IPS-NIHi11 (cell line): ENCODE data around the gene RAMP3.

ENCODE experiments used
- DNase-seq: peaks from one replicate; pipeline ENCODE4 v3.0.0; 2012; ENCODE audit warnings: mixed read lengths, low spot score

The RAMP3 gene

GRCh38 chr7:45180084-45180986, 22.7 kb downstream of the RAMP3 start:
- DNase-seq, result no peak

DNA sequence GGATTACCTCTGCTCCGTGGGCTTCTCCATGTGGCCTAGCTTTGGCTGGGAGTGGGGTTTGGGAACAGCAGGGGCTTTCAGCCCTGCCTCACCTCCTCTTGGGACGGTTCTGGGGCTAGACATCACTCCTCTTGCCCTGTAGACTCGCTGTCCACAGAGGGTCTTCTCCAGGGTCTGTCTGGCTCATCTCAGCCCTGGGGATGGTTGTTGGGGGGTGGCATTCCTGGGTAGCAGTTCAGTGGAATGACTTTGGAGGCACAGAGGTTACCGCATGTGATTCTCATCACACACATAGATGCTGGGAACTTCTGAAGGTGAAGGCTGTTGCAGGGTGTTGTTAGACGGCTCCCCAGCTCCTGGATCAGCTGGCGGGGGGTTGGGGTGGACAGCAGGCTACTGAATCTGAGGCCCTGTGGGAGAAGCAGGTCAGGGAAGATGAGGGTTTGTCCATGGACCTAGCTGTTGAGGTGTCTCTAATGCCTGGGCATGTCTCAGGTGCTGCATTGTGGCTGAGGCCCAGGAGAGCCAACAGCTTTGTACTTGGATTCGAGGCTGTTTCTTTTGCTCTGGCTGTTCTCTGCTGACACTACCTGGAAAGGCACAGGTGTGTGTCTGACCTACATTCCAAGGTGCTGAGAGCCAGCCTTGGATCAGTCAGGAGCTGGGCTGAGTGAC, 23.8 kb downstream of the RAMP3 start:
- DNase-seq, result no peak

- no peak for DNase-seq
These were observed 24.6 kb downstream of the RAMP3 start for GRCh38 chr7:45181991-45182855.

DNA sequence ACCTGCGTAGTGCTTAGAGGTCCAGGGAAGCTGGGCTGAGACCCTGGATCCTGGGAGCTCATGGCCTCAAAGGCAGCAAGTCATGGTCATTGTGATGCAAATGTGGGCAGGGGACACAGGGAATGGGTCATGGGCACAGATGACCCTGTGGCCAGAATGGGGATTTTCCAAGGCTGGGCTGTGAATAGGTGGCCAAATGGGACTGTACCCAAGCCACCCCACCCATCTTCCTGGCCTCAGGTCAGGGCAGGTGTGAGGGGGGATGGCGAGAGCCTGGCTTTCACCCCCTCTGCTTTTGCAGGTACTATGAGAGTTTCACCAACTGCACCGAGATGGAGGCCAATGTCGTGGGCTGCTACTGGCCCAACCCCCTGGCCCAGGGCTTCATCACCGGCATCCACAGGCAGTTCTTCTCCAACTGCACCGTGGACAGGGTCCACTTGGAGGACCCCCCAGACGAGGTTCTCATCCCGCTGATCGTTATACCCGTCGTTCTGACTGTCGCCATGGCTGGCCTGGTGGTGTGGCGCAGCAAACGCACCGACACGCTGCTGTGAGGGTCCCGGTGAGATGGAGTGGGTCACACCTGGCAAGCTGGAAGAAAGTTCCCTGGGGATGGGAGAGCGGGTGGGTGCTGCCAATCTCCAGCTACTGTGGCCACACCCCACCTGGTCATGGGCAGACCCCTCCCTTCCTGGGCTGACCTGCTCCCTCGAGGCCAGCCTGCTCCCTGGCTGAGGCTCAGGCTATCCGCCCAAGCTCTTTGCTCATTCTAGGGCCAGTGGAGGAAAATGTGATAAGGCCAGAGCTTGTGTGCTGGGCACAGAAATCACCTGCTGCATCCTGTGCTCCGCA, 25.5 kb downstream of the RAMP3 start:
- DNase-seq, result no peak

GRCh38 chr7:45183711-45184210, 26.2 kb downstream of the RAMP3 start:
- DNase-seq, result no peak

GRCh38 chr7:45184326-45185027, 26.9 kb downstream of the RAMP3 start:
- no peak for DNase-seq

DNA sequence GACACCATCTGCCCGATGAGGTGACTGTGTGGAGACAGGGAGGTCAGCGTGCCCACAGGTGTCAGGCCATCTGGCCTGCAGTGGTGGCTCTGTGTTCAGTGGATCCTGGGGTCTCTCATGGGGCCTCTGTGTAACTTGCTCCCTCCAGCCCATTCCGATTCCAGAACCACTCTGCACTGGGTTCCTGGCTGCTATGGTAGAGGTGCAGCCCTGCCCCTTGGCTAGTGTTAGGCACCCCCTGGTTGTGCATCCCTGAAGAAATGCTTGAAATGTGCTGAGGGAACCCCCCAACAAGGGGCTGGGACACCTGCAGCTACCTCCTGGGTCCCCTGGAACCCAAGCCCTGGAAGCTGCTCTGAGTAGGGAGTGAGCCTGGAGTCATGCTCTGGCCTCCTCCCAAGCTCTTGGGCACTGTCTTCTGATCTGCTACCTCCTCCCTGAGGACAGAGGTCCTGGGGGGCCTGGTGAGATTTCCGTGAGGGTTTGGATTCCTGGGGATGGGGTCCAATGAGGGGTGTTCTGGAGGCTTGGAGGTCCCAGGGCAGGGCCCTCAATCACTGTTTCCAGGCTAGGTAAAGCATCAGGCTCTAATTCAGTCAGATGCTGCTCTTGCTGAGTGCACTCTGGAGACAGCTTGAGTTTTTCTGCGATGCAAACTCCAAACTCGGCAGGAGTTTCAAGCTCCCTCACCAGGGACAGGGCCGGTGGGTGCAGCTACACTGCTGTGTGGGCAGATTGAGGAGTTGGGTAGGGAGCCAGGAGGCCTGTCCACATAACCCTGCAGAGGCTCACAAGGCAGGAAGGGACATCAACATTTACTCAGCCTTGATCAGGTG, 27.7 kb downstream of the RAMP3 start:
- no peak for DNase-seq

DNA sequence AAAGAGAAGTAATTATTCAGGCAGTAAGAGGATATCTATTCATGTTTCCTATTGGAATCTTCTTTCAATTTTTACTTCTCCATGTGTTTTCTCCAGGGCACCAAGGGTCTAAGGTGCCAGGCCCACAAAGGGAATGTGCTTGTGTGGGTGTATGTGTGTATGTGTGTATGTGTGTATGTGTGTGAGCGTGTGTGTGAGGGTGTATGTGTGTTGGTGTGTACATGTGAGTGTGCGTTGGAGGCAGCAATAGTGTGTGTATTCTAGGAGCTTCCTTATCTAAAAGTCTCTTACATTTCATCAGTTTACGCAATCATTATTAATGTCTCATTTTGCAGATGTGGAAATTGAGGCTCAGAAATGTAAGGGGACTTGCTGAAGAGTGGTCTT, 28.3 kb downstream of the RAMP3 start:
- DNase-seq, result no peak

GRCh38 chr7:45186261-45186813, 28.7 kb downstream of the RAMP3 start:
- no peak for DNase-seq

DNA sequence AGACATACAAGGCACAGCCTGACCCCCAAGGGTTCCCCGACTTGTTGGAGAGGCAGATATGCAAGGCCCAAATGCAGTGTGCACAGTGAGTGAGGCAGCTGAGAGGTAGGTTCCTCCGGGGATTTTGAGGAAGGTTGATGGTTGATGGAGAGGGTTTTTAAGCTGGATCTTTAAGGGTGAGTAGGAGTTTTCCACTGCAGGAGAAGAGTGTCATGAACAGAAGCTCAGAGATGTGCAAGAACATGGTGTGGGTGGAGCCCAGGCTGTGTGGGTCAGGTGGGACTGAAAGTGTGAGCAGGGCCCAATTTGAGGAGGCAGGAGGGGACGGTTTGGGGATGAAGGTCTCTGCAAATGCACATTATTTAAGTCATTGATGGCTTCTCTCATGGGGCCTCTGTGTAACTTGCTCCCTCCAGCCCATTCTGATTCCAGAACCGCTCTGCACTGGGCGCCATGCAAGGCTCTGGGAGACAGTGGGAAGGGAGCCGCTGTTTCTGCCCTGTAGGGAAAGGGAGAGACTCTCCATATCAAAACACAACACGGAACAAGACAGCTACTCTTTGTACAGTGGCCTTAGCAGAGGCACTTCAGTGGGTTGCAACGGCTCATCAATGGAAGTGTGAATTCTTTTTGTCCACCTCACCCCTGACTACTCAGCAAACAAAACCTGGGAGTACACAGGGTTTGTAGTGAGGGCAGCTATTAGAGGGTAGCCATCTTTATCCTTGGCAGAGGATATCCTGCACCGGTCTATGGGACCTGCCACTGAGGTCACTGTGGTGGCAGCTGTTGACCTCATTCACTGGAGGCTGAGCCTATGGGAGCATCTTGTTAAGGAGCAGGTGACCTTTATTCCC, 29.7 kb downstream of the RAMP3 start:
- DNase-seq, result no peak

DNA sequence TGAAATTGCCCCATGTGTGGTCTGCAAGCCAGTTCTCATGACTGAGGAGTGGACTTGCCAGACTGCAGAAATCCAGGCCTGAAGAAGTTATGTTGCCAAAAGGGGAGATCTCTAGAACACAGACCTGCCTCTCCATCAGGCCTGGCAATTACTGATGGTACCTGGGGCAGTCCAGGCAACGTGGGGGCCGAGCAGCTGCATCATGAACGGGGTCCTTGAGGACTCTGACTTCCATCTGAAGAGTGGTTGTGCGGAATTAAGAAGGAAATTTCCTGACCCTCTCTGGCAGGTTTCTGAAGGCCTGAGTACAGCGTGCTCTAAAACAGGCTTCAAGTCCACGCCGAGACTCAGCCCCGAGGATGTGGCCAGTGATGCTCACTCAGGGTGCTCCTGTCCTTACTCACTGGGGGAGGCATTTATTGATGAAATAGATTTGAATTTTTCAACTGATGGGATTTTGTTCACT, 30.4 kb downstream of the RAMP3 start:
- no peak for DNase-seq

DNA sequence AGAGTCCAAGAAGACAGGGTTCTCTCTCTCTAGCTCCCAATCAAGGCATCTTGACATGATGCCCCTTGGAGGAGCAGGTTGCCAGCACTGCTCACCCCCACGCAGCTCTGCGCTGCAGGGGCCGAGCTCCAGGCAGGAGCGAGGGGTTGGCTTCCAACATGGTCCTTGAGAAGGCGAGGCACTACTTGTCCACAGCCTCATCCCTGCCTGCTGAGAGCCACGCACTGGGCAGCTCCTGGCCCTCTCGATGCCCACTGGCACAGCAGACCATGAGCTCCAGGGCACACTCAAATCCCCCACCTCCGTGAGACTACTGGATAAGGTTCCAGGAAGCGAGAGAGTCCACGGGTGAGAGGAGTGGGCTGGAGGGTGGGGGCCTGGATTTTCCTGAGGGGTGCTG, 31.1 kb downstream of the RAMP3 start:
- DNase-seq, result no peak

GRCh38 chr7:45189151-45189970, 31.8 kb downstream of the RAMP3 start:
- no peak for DNase-seq

- DNase-seq, result no peak
These were observed 33.0 kb downstream of the RAMP3 start for GRCh38 chr7:45190406-45191165.

GRCh38 chr7:45191396-45191795, 33.8 kb downstream of the RAMP3 start:
- DNase-seq, result no peak

GRCh38 chr7:45192621-45193041, 35.0 kb downstream of the RAMP3 start:
- DNase-seq, result no peak

- no peak for DNase-seq
These were observed 36.2 kb downstream of the RAMP3 start for GRCh38 chr7:45193828-45194227.
